H9 (cell line): ENCODE results near the gene SLC16A11. TPM values are rescaled to one million over a fixed set of nuclear protein-coding genes. Genes with fewer than 3 reads are reported as not detected.
"Not testable (repeated sequence)": the region's sequence is repeated elsewhere in the genome, so short reads cannot be mapped to it uniquely, and the experiment has no call there.

ENCODE experiments used
- DNase-seq: peaks from one replicate; pipeline ENCODE4 v3.0.0-alpha.2; 2017
- H2AFZ ChIP-seq: one replicate; pipeline ENCODE4 v1.6.1; 2013; ENCODE audit warnings: mild to moderate bottlenecking, low read length, control low read depth, moderate library complexity
- H2AK5ac ChIP-seq: 2 replicates; pipeline ENCODE4 v1.6.1; 2013; ENCODE audit warnings: low read length, control low read depth, mixed read lengths; ENCODE audit not compliant: insufficient read length
- H2BK120ac ChIP-seq: one replicate; pipeline ENCODE4 v1.6.1; 2013; ENCODE audit warnings: low read depth, mild to moderate bottlenecking, low read length, control low read depth, inconsistent platforms; ENCODE audit not compliant: poor library complexity, severe bottlenecking
- H2BK12ac ChIP-seq: 2 replicates; pipeline ENCODE4 v1.6.1; 2013; ENCODE audit warnings: low read length, control low read depth, mixed read lengths, low read depth; ENCODE audit not compliant: insufficient read length
- H2BK15ac ChIP-seq: 2 replicates; pipeline ENCODE4 v1.6.1; 2013; ENCODE audit warnings: low read depth, low read length, control low read depth
- H2BK20ac ChIP-seq: one replicate; pipeline ENCODE4 v1.6.1; 2013; ENCODE audit warnings: low read depth, mild to moderate bottlenecking, low read length, control low read depth, inconsistent platforms; ENCODE audit not compliant: poor library complexity, severe bottlenecking
- H2BK5ac ChIP-seq: 2 replicates; pipeline ENCODE4 v1.6.1; 2013; ENCODE audit warnings: low read length, control low read depth, mixed read lengths; ENCODE audit not compliant: insufficient read length
- H3K14ac ChIP-seq: 2 replicates; pipeline ENCODE4 v1.6.1; 2013; ENCODE audit warnings: low read length, control low read depth; ENCODE audit not compliant: insufficient read depth
- H3K18ac ChIP-seq: 2 replicates; pipeline ENCODE4 v1.6.1; 2013; ENCODE audit warnings: low read depth, mild to moderate bottlenecking, mixed read lengths, low read length, control low read depth; ENCODE audit not compliant: insufficient read length
- H3K23ac ChIP-seq: 2 replicates; pipeline ENCODE4 v1.6.1; 2013; ENCODE audit warnings: low read length, control low read depth, mixed read lengths, low read depth; ENCODE audit not compliant: insufficient read length
- H3K23me2 ChIP-seq: 2 replicates; pipeline ENCODE4 v1.6.1; 2013; ENCODE audit warnings: low read depth, mild to moderate bottlenecking, mixed read lengths, low read length, control low read depth; ENCODE audit not compliant: insufficient read length, poor library complexity, severe bottlenecking
- H3K27ac ChIP-seq: 2 replicates; pipeline ENCODE4 v1.5.1; 2013; ENCODE audit warnings: low read length, control low read depth, mixed read lengths, low read depth; ENCODE audit not compliant: insufficient read length
- H3K27me3 ChIP-seq: 2 replicates; pipeline ENCODE4 v1.6.1; 2013; ENCODE audit warnings: low read length, control low read depth, inconsistent platforms; ENCODE audit not compliant: insufficient read depth
- H3K4ac ChIP-seq: 2 replicates; pipeline ENCODE4 v1.6.1; 2013; ENCODE audit warnings: low read depth, mild to moderate bottlenecking, control low read depth, inconsistent platforms, low read length, moderate library complexity
- H3K4me1 ChIP-seq: 2 replicates; pipeline ENCODE4 v1.6.1; 2013; ENCODE audit warnings: low read length, control low read depth, inconsistent platforms; ENCODE audit not compliant: insufficient read depth
- H3K4me2 ChIP-seq: 2 replicates; pipeline ENCODE4 v1.6.1; 2013; ENCODE audit warnings: low read length, control low read depth, mixed read lengths; ENCODE audit not compliant: insufficient read length, insufficient read depth
- H3K56ac ChIP-seq: 2 replicates; pipeline ENCODE4 v1.6.1; 2013; ENCODE audit warnings: low read depth, mild to moderate bottlenecking, mixed read lengths, low read length, control low read depth; ENCODE audit not compliant: insufficient read length
- H3K79me1 ChIP-seq: 2 replicates; pipeline ENCODE4 v1.6.1; 2013; ENCODE audit warnings: low read depth, mild to moderate bottlenecking, moderate library complexity, low read length, control low read depth, inconsistent platforms; ENCODE audit not compliant: insufficient read depth, poor library complexity, severe bottlenecking
- H3K79me2 ChIP-seq: 2 replicates; pipeline ENCODE4 v1.6.1; 2013; ENCODE audit warnings: low read length, control low read depth, inconsistent platforms; ENCODE audit not compliant: insufficient read depth
- H3K9ac ChIP-seq: 2 replicates; pipeline ENCODE4 v1.6.1; 2013; ENCODE audit warnings: low read length, control low read depth, mixed read lengths; ENCODE audit not compliant: insufficient read length; ENCODE audit errors: extremely low read depth
- H3K9me3 ChIP-seq: one replicate; pipeline ENCODE4 v1.6.1; 2013; ENCODE audit warnings: low read depth, low read length, inconsistent platforms; ENCODE audit not compliant: control insufficient read depth
- H3T11ph ChIP-seq: one replicate; pipeline ENCODE4 v1.6.1; 2013; ENCODE audit warnings: mild to moderate bottlenecking, low read length, control low read depth, inconsistent platforms
- H4K20me1 ChIP-seq: one replicate; pipeline ENCODE4 v1.6.1; 2013; ENCODE audit not compliant: control insufficient read depth, insufficient read length, insufficient read depth
- H4K5ac ChIP-seq: 2 replicates; pipeline ENCODE4 v1.6.1; 2013; ENCODE audit warnings: low read depth, mild to moderate bottlenecking, mixed read lengths, low read length, control low read depth; ENCODE audit not compliant: insufficient read length
- H4K8ac ChIP-seq: replicated peaks from 2 replicates; pipeline ENCODE4 v1.6.1; 2013; ENCODE audit warnings: low read length, control low read depth, mixed read lengths, low read depth; ENCODE audit not compliant: insufficient read length
- H4K91ac ChIP-seq: 2 replicates; pipeline ENCODE4 v1.6.1; 2013; ENCODE audit warnings: low read depth, mild to moderate bottlenecking, moderate library complexity, mixed read lengths, low read length, control low read depth; ENCODE audit not compliant: insufficient read length
- H3K27ac Mint-ChIP-seq, 3 experiments: 2 replicates in 2 of 3; 3 replicates in 1 of 3; pipeline ENCODE4 v1.8.0; 2020 to 2021; ENCODE audit warnings: mixed read lengths in 3 of 3, mild to moderate bottlenecking in 1 of 3, moderate library complexity in 1 of 3
- H3K27me3 Mint-ChIP-seq: 2 replicates; pipeline ENCODE4 v1.8.0; 2021; ENCODE audit warnings: low read depth, mild to moderate bottlenecking, moderate library complexity, mixed read lengths
- H3K36me3 Mint-ChIP-seq, 3 experiments: 2 replicates in 2 of 3; 3 replicates in 1 of 3; pipeline ENCODE4 v1.8.0; 2020 to 2021; ENCODE audit warnings: low read depth in 3 of 3, mixed read lengths in 3 of 3; ENCODE audit not compliant: insufficient read depth in 1 of 3
- H3K4me1 Mint-ChIP-seq, 2 experiments: 2 replicates each; pipeline ENCODE4 v1.8.0; 2020; ENCODE audit warnings: mixed read lengths in 2 of 2
- H3K4me3 Mint-ChIP-seq, 2 experiments: 2 replicates in 1 of 2; 3 replicates in 1 of 2; pipeline ENCODE4 v1.8.0; 2020 to 2021; ENCODE audit warnings: mild to moderate bottlenecking in 2 of 2, mixed read lengths in 2 of 2, moderate library complexity in 1 of 2
- H3K9me3 Mint-ChIP-seq, 2 experiments: 2 replicates in 1 of 2; 3 replicates in 1 of 2; pipeline ENCODE4 v1.8.0; 2020; ENCODE audit warnings: mild to moderate bottlenecking in 2 of 2, mixed read lengths in 2 of 2, moderate library complexity in 1 of 2
- WGBS: extraction: QIAGEN DNeasy Blood & Tissue Kit; methylation state at CpG from one replicate; pipeline ENCODE4 v1.1.7; 2013; ENCODE audit warnings: missing lambda C conversion rate, low lambda C conversion rate, mixed read lengths; ENCODE audit not compliant: insufficient read length; ENCODE audit errors: extremely low coverage; 5-methylcytosine and 5-hydroxymethylcytosine counted together
- total RNA-seq: library from RNA; stranded (reverse); gene quantifications from 2 replicates; pipeline ENCODE4 v1.2.1, GENCODE V29; 2021

The SLC16A11 gene
- total RNA-seq, 1 experiment from 2014 or later = 0.13 TPM

DNA sequence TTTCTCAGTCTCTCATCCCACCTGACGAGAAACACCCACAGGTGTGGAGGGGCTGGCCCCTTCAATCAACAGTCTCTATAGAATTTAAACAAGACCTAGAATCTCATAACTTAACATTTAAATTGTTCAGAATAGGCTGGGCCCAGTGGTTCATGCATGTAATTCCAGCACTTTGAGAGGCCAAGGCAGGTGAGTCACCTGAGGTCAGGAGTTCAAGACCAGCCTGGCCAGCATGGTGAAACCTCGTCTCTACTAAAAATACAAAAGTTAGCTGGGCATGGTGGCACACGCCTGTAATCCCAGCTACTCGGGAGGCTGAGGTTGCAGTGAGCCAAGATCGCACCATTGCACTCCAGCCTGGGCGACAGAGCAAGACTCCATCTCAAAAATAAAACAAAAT lies 45.7 kb upstream of the SLC16A11 start:
- not testable (repeated sequence) for H4K8ac ChIP-seq, H3K36me3 Mint-ChIP-seq, H3K4me1 ChIP-seq, DNase-seq, H3K27ac Mint-ChIP-seq, H3K18ac ChIP-seq, H3K27me3 Mint-ChIP-seq, H3K27me3 ChIP-seq, H2BK120ac ChIP-seq, H4K91ac ChIP-seq, H3K9ac ChIP-seq, H3K23me2 ChIP-seq, H3K9me3 ChIP-seq, H3K4ac ChIP-seq, H2BK12ac ChIP-seq, H2BK5ac ChIP-seq, H3K4me2 ChIP-seq, H2AK5ac ChIP-seq, H2BK20ac ChIP-seq, H3K23ac ChIP-seq, H2AFZ ChIP-seq, H4K20me1 ChIP-seq, H2BK15ac ChIP-seq, H3K56ac ChIP-seq, H3K27ac ChIP-seq, H3T11ph ChIP-seq, H3K9me3 Mint-ChIP-seq, H3K4me3 Mint-ChIP-seq, H3K79me2 ChIP-seq, H4K5ac ChIP-seq, H3K79me1 ChIP-seq, H3K14ac ChIP-seq
- H3K4me1 Mint-ChIP-seq = peaks cover 13 to 14% of the 10 kb centered on the region in 2 experiments
- WGBS = no CpG with 5 or more reads among the region's 6 CpGs

DNA sequence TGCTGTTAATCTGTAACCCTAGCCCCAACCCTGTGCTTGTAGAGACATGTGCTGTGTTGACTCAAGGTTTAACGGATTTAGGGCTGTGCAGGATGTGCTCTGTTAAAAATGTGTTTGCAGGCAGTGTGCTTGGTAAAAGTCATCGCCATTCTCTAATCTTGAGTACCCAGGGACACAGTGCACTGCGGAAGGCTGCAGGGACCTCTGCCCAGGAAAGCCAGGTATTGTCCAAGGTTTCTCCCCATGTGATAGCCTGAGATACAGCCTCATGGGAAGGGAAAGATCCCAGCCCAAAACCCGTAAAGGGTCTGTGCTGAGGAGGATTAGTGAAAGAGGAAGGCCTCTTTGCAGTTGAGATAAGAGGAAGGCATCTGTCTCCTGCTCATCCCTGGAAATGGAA lies 44.5 kb upstream of the SLC16A11 start:
- H4K8ac ChIP-seq = not testable (repeated sequence)

More for the DNA sequence above, 44.5 kb upstream of the SLC16A11 start:
- not testable (repeated sequence) for H3K9me3 ChIP-seq, H3K4me3 Mint-ChIP-seq, H3K27me3 Mint-ChIP-seq, H3K27ac ChIP-seq, H3K27ac Mint-ChIP-seq, H3K18ac ChIP-seq, H3K14ac ChIP-seq, DNase-seq, H3K4me1 ChIP-seq, H2BK20ac ChIP-seq, H3K56ac ChIP-seq, H2AK5ac ChIP-seq, H2BK120ac ChIP-seq, H3K79me1 ChIP-seq, H3K79me2 ChIP-seq, H3K9me3 Mint-ChIP-seq, H3K4me2 ChIP-seq, H3K23ac ChIP-seq, H3T11ph ChIP-seq, H3K4ac ChIP-seq, H3K23me2 ChIP-seq, H4K20me1 ChIP-seq, H2BK5ac ChIP-seq, H4K5ac ChIP-seq, H3K9ac ChIP-seq, H2AFZ ChIP-seq, H2BK12ac ChIP-seq, H3K27me3 ChIP-seq, H3K36me3 Mint-ChIP-seq, H2BK15ac ChIP-seq, H4K91ac ChIP-seq
- no CpG with 5 or more reads among the region's 4 CpGs for WGBS
- peaks cover 13 to 16% of the 10 kb centered on the region in 2 experiments for H3K4me1 Mint-ChIP-seq
